HG03060 (cell line): ENCODE measurements around the gene LAMB1.
"Not testable (repeated sequence)": the region's sequence is repeated elsewhere in the genome, so short reads cannot be mapped to it uniquely, and the experiment has no call there.

Source experiments
- ATAC-seq: cut with Tn5 transposase; IDR thresholded peaks from one replicate; pipeline ENCODE4 v1.9.1; 2021; ENCODE audit warnings: low read depth, moderate number of reproducible peaks; ENCODE audit not compliant: unreplicated experiment

LAMB1 gene

GRCh38 chr7:107975394-107976013, 27.5 kb downstream of the LAMB1 start:
- ATAC-seq: no peak

GRCh38 chr7:107973861-107974260, 29.1 kb downstream of the LAMB1 start:
- no peak for ATAC-seq

GRCh38 chr7:107972941-107973376, 30.0 kb downstream of the LAMB1 start:
- no peak for ATAC-seq

GRCh38 chr7:107972075-107972482, 30.9 kb downstream of the LAMB1 start:
- ATAC-seq: no peak

GRCh38 chr7:107971613-107972012, 31.3 kb downstream of the LAMB1 start:
- no peak for ATAC-seq

GRCh38 chr7:107971100-107971499, 31.9 kb downstream of the LAMB1 start:
- no peak for ATAC-seq

- no peak for ATAC-seq
Observed at GRCh38 chr7:107969856-107970255, 33.1 kb downstream of the LAMB1 start.

GRCh38 chr7:107968449-107968848, 34.5 kb downstream of the LAMB1 start:
- no peak for ATAC-seq

- no peak for ATAC-seq
Observed at GRCh38 chr7:107967420-107967819, 35.5 kb downstream of the LAMB1 start.

GRCh38 chr7:107966711-107967110, 36.2 kb downstream of the LAMB1 start:
- no peak for ATAC-seq

- no peak for ATAC-seq
Observed at GRCh38 chr7:107964510-107964909, 38.5 kb downstream of the LAMB1 start.

- ATAC-seq: no peak
Observed at GRCh38 chr7:107962817-107963216, 40.1 kb downstream of the LAMB1 start.

GRCh38 chr7:107961405-107961804, 41.6 kb downstream of the LAMB1 start:
- no peak for ATAC-seq

GRCh38 chr7:107960272-107960671, 42.7 kb downstream of the LAMB1 start:
- ATAC-seq: no peak

GRCh38 chr7:107959527-107959898, 43.4 kb downstream of the LAMB1 start:
- no peak for ATAC-seq

GRCh38 chr7:107958764-107959526, 44.0 kb downstream of the LAMB1 start:
- no peak for ATAC-seq

- no peak for ATAC-seq
Observed at GRCh38 chr7:107957436-107957835, 45.5 kb downstream of the LAMB1 start.

- ATAC-seq: not testable (repeated sequence)
Observed at GRCh38 chr7:107956950-107957349, 46.0 kb downstream of the LAMB1 start.

- ATAC-seq: no peak
Observed at GRCh38 chr7:107955394-107955793, 47.6 kb downstream of the LAMB1 start.

- no peak for ATAC-seq
Observed at GRCh38 chr7:107953924-107954303, 49.0 kb downstream of the LAMB1 start.

GRCh38 chr7:107953265-107953923, 49.6 kb downstream of the LAMB1 start:
- ATAC-seq: no peak

GRCh38 chr7:107951896-107952295, 51.1 kb downstream of the LAMB1 start:
- no peak for ATAC-seq
